ENCODE measurements around the gene NEIL3.

Gene NEIL3

GRCh38 chr4:177405508-177405907 lies 95.8 kb downstream of the NEIL3 start:
- TF ChIP-seq CTCF (IDR thresholded peaks at IDR 0.05) = no peak
- no peak overlapping the region for H3K27ac ChIP-seq
- H3K4me1 ChIP-seq = no peaks in the 10 kb centered on the region
- DNase-seq = no peak
- intact Hi-C loops (cut with DNase I; ENCODE audit: low total_unique reads) = no loop called here
- H3K9me3 ChIP-seq = no peaks in the 10 kb centered on the region
- H3K4me3 ChIP-seq = no peak overlapping the region
- no peaks in the 10 kb centered on the region for H3K36me3 ChIP-seq
- H3K27me3 ChIP-seq = no peaks in the 10 kb centered on the region

- no peaks in the 10 kb centered on the region for H3K9me3 ChIP-seq
- TF ChIP-seq CTCF (IDR thresholded peaks at IDR 0.05) = no peak
- no peaks in the 10 kb centered on the region for H3K36me3 ChIP-seq
- no peak overlapping the region for H3K27ac ChIP-seq
- H3K4me1 ChIP-seq = no peaks in the 10 kb centered on the region
- no peak overlapping the region for H3K4me3 ChIP-seq
- intact Hi-C loops (cut with DNase I; ENCODE audit: low total_unique reads) = no loop called here
- DNase-seq = no peak
- no peaks in the 10 kb centered on the region for H3K27me3 ChIP-seq
Observed at GRCh38 chr4:177408023-177408422, 98.3 kb downstream of the NEIL3 start.

- no peak for DNase-seq
- Histone ChIP-seq H3K4me1 (no peaks in the 10 kb centered on the region), H3K27ac (no peak overlapping the region), H3K36me3 (no peaks in the 10 kb centered on the region), H3K4me3 (no peak overlapping the region), H3K27me3 (no peaks in the 10 kb centered on the region), H3K9me3 (no peaks in the 10 kb centered on the region)
- TF ChIP-seq CTCF (IDR thresholded peaks at IDR 0.05) = no peak
- intact Hi-C loops (cut with DNase I; ENCODE audit: low total_unique reads) = no loop called here
Observed at GRCh38 chr4:177410566-177410965, 100.9 kb downstream of the NEIL3 start.

GRCh38 chr4:177411996-177412395 lies 102.3 kb downstream of the NEIL3 start:
- H3K27ac ChIP-seq = no peak overlapping the region
- H3K4me3 ChIP-seq = no peak overlapping the region
- no peak for TF ChIP-seq CTCF (IDR thresholded peaks at IDR 0.05)
- intact Hi-C loops (cut with DNase I; ENCODE audit: low total_unique reads) = no loop called here
- DNase-seq = no peak
- no peaks in the 10 kb centered on the region for H3K4me1 ChIP-seq
- H3K27me3 ChIP-seq = no peaks in the 10 kb centered on the region
- H3K9me3 ChIP-seq = no peaks in the 10 kb centered on the region
- H3K36me3 ChIP-seq = no peaks in the 10 kb centered on the region

All from tibial artery (tissue), 4 donors.